ENCODE data around the gene FRMPD4.
"Not testable (repeated sequence)": the region's sequence is repeated elsewhere in the genome, so short reads cannot be mapped to it uniquely, and the experiment has no call there.

The FRMPD4 gene

DNA sequence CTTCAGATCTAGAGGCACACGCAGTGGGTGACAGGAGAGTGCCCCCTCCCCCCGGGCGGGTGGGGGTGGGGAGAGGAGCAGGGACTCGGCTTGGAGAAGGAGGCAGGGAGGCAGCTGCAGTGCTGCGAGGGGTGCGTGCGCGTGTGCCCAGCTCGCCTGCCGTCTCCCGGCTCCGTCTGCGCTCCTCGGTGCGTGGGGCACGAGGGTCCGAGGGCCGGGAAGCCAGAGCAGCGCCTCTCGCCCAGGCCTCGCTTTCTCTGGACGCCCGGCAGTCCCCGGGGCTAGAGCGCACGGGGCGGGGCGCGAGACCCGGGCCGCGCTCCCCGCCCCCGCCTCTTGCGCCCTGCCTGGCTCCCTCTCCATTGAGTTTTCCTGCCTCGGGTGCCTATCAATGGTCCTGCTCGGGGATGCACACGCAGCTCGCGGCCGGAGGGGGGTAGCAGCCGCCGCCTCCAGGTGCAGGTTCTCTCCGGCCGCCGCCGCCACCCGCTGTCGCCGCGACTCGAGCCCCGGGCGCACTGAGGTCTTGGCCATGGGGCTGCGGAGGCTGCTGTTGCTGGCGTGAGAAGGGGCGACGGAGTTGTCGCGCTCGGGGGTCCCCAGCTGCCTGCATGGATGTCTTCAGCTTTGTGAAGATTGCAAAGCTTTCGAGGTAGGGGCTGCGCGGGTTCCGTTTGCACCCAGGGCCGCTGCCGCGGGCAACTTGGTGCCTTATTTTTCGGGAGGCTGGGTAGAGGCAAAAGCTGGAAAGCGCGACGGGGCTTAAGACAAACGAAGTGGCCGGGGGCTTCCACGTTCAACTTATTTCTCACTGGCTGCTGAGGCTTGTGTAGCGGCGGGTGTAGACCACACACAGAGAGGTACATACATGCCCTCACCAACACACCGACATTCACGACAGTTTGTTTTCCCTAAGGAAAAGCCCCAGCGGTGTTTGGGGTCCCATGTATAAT is at the start of gene FRMPD4:
FRMPD4 (plus strand) TSS at position 113 of the 953 bp plus-strand sequence; CDS start at position 612, 499 bp downstream.
- DNase-seq: no peak

DNA sequence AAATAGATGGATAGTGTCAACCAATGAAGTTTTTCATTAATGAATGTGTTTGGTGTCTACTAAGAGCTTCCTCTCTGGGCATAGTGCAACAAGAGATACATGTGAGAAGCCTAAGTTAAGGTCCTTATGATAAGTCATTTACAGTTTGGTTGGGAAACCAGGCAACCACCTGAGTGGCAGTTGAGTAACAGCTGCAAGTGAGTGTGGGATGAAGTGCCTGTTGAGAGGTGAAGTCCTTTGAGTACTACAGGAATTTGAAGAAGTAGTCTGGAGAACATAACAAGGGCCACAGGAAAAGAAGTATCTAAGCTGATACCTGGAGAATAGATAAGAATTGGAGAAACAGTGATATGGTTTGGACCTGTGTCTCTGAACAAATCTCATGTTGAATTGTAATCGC is 48.5 kb upstream of the FRMPD4 start:
- no peak for DNase-seq

DNA sequence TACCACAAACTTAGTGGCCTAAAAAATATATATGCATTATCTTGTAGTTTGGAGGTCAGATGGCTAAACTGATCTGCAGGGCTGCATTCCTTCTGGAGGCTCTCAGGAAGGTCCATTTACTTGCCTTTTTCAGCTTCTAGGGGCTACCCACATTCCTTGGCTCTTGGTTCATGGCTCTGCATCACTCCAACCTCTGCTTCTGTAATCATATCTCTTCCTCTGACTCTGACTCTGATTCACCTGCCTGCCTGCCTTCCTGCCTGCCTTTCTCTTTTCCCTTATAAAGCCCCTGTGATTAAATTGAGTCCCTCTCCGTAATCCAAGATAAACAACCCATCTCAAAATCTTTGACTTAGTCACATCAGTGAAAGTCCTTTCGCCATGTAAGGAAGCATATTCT is 25.0 kb upstream of the FRMPD4 start:
- no peak for DNase-seq

DNA sequence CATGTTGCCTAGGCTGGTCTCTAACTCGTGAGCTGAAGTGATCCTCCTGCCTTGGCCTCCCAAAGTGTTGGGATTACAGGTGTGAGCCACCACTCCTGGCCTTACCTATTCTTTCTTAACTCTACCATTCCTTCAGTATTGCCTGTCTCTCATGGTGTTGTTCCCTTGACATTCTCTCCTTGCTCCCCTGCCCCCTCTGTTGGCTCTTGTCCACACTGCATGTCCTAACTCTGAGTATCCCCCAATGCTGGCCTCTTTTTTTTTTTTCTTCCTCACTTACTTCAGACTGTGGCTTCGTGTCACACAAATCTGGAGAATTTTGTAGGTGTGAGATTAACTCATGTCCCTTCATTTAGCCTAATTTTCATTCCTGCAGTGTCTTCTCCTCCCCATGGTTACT is 22.9 kb upstream of the FRMPD4 start:
- DNase-seq: no peak

DNA sequence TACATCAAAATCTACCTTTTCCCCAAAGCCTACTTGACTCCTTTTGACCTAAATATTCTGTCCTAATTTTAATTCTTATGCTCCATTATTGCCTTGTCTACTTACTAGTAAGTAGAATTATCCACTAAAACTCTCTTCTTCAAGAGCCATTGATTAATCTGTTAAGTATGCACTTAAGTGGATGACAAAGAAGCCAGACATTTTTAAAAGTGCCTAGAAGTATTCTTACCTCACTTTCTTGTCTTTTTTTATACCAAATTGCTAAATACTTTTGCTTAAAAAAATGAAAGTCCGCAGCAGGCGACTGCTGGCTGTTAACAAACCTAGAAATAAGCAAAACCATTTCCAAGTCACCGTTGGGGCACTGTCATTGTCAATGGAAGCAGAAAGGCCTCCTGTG is 20.1 kb upstream of the FRMPD4 start:
- DNase-seq: no peak

DNA sequence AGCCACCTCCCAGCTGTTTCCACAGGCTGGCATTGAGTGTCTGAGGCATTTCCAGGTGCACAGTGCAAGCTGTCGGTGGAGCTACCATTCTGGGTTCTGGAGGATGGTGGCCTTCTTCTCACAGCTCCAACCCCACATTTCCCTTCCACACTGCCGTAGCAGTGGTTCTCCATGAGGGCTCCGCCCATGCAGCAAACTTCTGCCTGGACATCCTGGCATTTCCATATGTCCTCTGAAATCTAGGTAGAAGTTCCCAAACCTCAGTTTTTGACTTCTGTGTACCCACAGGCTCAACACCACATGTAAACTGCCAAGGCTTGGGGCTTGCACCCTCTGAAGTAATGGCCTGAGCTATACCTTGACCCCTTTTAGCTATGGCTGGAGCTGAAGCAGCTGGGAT is 10.3 kb upstream of the FRMPD4 start:
- no peak for DNase-seq

DNA sequence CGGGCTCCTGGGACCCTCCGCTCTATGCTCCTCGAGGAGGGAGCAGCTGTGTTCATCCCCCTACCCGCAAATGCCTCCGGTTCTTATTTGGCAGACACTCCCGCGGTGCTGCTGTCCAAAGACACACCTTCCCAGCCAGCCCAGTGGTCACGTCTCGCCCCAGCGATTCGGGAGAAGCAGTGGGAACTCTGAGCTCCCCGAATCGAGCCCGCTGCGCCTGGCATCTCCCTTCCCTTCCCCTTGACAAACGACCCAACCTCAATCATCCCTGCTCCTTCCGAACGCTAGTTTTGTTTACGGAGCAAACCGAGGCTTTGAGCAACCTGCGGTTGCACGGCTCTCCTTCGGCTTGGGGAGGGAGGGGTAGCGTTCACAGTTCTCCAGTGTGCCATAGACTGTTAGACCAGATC is 317 bp upstream of the FRMPD4 start:
- no peak for DNase-seq

DNA sequence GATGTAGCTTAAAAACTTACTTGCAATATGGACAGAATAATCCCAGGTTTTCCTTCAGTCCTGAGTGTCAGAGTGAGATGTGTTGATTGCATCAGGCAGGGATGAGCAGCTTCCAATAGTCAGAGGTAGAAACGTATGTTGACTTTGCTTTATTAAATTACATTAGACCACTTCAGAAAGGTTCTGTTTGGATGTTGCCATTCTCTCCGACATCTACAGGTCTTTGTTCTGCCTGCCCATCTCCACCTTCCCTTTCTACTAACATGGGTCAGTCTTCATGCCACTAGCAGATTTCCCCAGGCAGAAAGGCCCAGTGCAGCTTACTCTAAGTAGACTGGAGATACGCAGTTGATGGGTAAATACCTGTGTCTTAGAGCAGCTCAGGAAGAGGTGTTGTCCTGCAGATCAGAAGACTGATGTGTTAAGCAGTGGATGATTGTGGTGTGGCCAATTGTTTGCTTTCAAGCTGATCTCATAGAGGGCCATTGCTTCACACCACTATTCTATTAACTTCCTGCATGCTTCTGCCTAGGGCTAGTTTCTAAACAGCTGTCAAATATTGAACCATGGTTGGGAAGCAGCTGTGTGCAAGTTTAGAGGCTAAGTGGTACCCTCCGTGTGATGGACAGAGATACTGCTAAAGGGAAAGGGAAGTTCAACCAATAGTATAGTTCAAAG is 1.8 kb downstream of the FRMPD4 start:
- DNase-seq: no peak

DNA sequence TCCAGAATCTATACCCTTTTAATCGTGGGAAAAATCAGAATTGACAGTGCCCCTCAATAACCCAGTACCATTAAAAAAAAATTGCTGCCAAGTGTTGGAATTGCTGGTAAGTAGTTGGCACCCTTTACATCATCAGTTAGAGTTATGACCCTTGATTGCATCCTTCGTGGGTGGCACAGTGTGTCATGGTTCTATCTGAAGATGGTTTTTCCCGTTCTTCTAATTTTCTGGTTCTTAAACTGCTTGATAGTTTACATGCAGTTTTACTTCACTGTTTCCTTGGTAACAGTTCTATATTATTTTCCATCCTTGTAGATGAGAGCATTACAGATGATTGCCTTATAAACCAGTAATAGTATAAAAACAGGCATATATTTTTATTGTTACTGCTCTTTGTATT is 3.2 kb downstream of the FRMPD4 start:
- DNase-seq: no peak

DNA sequence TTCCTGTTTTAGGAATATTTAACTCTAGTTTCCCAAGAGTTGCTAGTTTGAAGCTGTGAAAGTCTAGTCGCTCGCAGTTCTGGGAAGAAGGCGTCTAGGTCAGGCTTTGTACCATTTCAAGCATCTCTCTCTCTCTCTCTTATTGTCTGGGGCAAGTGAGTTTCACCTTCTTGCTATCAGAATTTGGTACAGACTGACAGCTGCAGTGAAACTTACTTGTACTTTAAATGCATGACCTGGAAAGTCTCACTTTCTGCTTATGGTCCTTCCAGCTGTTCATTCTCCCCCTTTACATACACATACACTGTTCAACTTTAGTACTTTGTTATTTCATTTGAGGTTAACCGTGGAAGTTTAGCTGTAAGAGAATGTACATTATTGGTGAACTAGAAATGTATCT is 4.4 kb downstream of the FRMPD4 start:
- no peak for DNase-seq

DNA sequence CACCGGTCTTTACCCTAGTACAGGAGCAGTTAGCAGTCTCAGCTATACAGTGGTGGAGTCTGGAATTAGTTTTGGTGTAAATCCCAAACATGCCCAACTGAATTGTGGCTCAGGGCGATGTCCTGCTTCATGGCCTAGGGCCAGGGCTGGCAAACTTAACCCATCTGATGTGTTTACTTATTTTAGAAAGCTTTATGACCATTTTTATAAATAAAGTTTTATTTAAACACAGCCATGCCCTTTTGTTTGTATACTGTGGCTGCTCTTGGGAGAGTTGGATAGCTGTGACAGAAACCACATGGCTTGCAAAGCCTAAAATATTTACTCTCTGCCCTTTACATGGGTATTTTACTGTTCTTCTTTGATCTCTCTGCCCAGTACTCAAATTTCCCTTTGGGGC is 7.1 kb downstream of the FRMPD4 start:
- no peak for DNase-seq

DNA sequence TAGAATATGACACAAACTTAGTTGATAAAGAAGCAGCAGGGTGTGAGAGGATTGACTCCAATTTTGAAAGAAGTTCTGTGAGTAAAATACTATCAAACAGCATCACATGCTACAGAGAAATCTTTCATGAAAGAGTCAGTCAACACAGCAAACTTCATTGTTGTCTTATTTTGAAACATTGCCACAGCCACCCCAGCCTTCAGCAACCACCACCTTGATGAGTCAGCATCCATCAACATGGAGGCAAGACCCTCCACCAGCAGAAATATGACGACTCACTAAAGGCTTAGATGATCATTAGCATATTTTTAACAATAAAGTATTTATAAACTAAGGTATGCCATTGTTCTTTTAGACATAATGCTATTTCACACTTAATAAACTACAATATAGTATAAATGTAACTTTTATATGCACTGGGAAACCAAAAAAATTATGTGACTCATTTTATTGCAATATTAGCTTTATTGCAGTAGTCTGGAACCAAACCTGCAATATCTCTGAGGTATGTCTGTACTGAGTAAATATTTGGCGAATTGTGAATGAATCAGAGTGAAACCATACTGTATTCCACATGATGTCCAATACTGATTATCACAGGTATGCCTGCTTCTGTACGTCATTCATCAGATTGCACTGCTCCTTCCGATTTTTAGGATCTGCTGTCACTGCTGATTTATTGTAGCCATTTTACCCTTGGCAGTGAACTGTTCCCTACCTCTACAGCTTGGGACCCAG is 11.6 kb downstream of the FRMPD4 start:
- DNase-seq: no peak

DNA sequence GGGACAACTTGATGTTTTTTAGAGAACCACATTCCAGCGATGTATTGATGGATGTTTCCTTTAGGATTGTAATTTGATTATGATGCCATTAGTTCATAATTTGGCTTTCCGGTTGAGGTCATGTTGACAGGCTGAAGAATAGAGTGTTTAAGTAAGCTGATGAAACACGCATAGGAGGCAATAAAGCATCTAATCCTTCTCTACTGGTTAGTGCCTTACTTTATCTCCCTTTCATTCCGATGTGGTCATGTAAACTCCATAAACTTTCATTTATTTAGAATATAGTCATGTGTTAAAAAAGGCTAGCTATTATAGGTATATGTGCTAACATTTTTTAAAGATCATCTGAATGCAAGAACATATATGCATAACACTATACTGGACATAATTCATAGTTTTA is 15.0 kb downstream of the FRMPD4 start:
- no peak for DNase-seq

DNA sequence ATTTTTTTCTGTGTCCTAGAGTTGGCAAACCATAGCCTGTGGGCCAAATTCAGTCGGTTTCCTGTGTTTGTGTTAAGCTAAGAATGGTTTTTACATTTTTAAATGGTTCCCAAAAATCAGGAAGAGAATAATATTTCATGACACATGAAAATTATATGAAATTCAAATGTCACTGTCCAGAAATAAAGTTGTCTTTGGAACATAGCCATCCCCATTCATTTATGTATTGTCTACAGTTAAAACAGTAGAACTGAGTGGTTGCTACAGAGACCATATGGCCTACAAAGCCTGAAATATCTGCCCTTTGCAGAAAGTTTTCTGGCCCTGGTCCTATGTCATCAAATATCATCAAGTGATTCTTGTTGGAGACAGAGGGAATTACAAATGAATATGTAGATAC is 15.5 kb downstream of the FRMPD4 start:
- no peak for DNase-seq

DNA sequence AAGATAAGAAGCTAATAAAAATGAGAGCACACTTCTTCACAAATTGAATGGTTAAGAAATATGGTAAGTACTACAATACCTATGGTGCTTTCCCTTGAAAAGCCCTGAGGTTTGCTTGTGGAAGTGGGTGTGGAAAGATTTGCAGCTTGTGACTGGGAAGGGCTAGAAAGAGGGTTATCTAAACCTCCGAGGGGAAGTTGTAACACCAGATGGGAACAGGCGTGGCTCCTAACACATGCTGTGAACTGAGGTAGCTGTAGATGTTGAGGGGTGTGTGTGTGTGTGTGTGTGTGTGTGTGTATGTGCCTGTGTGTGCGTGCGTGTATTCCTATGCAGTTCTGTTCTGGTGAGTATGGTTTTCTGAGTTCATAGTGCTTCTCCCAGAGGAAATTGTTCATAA is 21.5 kb downstream of the FRMPD4 start:
- no peak for DNase-seq

DNA sequence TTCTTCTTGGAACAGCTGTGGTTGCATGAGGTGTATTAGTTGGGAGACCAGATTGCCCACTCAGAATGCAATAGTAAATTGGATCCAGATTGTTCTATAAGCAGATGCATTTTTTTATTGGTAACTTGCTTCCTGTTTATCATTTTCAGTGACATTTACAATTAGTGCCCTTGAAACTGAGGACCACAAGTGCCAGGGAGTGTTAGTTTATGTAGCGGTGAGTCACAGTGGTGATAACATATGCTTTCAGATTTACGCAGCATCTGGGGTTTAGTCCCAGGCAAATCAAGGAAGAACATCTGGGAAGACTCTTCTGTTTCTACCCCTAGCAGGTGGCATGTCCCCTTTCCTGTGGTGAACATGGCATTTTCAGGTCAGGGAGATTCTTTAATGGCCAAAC is 24.1 kb downstream of the FRMPD4 start:
- no peak for DNase-seq

DNA sequence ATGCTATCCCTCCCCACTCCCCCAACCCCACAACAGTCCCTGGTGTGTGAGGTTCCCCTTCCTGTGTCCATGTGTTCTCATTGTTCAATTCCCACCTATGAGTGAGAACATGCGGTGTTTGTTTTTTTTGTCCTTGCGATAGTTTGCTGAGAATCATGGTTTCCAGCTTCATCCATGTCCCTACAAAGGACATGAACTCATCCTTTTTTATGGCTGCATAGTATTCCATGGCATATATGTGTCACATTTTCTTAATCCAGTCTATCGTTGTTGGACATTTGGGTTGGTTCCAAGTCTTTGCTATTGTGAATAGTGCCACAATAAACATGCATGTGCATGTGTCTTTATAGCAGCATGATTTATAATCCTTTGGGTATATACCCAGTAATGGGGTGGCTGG is 25.9 kb downstream of the FRMPD4 start:
- not testable (repeated sequence) for DNase-seq

DNA sequence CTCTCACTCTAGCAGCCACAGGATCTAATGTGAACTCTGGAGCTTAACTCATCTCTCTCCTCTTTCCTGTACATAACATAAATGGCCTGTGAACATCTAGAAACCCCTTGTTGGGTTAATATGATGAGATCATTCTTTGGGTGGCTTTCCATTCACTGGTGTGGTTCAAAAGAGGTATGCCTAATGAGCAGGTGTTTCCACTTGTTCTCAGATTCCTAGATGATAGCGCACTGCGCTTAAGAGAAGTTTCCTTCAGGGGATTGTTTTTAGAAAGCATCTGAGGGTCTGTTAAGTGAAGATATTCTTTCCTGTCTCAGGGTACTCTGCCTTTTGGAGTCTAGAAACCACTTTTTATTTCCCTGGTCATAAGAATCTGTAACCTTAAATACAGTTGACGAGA is 32.5 kb downstream of the FRMPD4 start:
- no peak for DNase-seq

DNA sequence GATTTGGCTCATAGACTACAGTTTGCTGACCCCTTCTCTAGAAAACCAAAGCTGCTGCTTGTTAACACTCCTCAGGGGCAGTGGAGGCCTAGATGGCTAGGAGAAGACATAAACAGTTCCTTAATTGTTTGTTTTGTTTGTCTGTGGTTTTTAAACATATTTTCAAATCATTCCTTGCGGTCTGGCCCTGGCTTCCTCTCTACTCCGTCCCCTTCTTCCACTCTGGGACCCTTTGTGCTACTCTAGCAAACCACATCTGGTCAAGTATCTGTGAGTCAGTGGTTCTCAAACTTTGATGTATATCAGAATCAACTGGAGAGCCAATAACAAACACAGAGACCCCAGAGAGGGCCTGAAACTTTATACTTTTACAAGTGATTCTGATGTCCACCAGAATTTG is 36.1 kb downstream of the FRMPD4 start:
- no peak for DNase-seq

DNA sequence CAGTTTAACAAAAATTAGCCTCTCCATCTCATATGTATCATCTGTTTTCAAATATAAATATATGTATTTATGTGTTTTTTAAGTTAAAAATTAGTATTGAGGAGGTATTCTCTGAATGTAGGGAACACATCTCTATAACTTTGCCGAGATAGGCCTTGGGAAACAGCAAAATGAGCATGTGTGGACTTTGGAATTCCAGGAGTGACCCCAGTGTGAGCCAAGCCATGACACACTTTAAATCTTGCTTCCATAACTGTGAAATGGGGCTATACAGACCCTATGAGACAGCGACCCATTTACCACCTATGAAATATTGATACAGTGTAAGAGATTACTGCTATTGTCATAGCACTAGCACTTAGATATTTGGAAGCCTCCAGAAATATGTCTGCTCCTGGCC is 58.8 kb downstream of the FRMPD4 start:
- no peak for DNase-seq

DNA sequence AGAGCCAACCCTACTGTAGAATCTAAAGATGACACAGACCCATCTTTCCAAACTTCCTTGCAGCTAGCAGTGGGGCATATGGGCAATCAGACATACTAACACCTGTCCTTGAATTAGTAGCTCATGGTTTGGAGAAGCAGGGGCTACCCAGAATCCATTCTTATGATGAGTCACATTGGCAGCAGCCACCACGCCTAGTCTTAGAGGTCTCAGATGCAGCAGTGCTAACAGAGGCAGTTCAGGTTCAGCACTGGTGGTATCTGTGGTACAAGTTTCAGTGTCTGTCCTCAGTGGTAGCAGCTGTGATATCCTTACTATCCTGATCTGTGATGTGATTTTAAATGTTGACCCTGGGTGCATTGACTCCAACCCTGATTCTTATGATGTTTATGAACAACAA is 68.1 kb downstream of the FRMPD4 start:
- DNase-seq: no peak

DNA sequence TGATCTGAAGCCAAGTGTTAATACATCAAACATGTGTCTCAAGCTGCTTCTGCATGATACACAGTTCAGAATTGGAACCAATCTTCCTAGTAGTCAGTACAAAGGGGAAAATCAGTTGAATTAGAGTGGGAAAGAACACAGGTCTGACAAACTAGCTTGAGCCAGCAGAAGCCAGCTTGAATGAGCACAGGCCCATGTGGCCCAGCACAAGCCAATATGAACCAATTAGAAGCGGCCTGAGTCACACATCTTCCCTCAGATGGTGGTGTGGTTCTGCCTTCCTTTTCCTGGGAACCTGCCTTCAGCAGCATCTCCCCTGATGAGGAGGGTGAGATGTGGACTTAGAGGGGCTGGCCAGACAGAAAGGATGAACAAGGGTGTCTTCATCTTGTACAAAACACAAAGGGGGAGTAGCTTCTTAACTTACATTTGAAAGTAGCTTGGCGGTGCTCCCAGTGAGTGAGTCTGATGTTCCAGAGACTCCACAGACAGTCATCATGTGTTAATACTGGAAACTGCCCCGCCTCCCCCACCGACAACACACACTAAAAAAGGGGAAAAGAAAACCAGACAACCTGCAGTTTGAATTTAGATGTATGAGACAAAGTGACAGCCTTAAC is 72.0 kb downstream of the FRMPD4 start:
- no peak for DNase-seq

DNA sequence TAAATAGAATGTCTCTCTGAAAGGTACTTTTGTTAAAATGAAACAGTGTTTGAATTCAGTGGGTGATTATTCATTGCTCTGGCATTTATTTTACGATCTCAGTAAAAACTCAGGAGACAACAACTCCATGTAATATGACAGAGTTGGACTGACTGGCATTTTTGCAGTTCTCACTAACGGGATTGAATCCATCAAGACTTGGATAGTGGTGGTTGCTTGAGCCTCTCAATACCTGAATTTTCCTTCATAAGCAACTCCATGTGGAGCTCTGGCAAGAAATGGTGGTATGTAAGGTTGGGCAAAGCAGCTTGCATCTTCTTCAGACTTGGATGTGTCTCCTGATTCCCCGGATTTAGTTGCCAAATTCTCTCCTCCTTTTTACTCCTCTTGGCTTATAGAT is 72.7 kb downstream of the FRMPD4 start:
- DNase-seq: no peak

Data from stimulated activated CD4-positive, alpha-beta T cell treated with anti-CD3 and anti-CD28 coated beads, Interleukin-12 subunit alpha, Interleukin-12 subunit beta, amount 100 ng/mL, for 4 hours (primary cell).